LNCaP clone FGC (cell line): ENCODE data around the gene LRRC75A.

Source experiments
- DNase-seq: peaks from one replicate; pipeline ENCODE4 v3.0.0-alpha.2; 2011; ENCODE audit warnings: low read depth
- H3K4me3 ChIP-seq: 2 replicates; pipeline ENCODE4 v1.5.1; 2011; ENCODE audit warnings: mild to moderate bottlenecking, low read depth, low read length, control low read depth
- CTCF ChIP-seq: IDR thresholded peaks from 2 replicates; pipeline ENCODE4 v1.5.1; 2012; ENCODE audit warnings: mild to moderate bottlenecking; ENCODE audit not compliant: control insufficient read depth, insufficient read depth; ENCODE audit errors: extremely low read depth

LRRC75A gene

GRCh38 chr17:16507918-16508533, 16.0 kb upstream of the LRRC75A start:
- TF ChIP-seq CTCF, result no peak
- DNase-seq, result no peak
- no peak overlapping the region for H3K4me3 ChIP-seq

GRCh38 chr17:16506188-16506587, 14.2 kb upstream of the LRRC75A start:
- no peak for TF ChIP-seq CTCF
- DNase-seq, result no peak
- no peak overlapping the region for H3K4me3 ChIP-seq

- no peak for DNase-seq
- no peak for TF ChIP-seq CTCF
- H3K4me3 ChIP-seq, result no peak overlapping the region
Observed at GRCh38 chr17:16504984-16505383, 13.0 kb upstream of the LRRC75A start.

GRCh38 chr17:16496820-16497489, 5.0 kb upstream of the LRRC75A start:
- H3K4me3 ChIP-seq, result no peak overlapping the region
- DNase-seq, result no peak
- TF ChIP-seq CTCF, result no peak

GRCh38 chr17:16495980-16496819, 4.2 kb upstream of the LRRC75A start:
- no peak overlapping the region for H3K4me3 ChIP-seq
- TF ChIP-seq CTCF, result no peak
- DNase-seq, result no peak

GRCh38 chr17:16495561-16495960, 3.6 kb upstream of the LRRC75A start:
- DNase-seq, result no peak
- H3K4me3 ChIP-seq, result no peak overlapping the region
- TF ChIP-seq CTCF, result no peak
